ENCODE data around the gene ARHGEF7. TPM values are rescaled to one million over a fixed set of nuclear protein-coding genes. Genes with fewer than 3 reads are reported as not detected.
A peak's percentile ranks its signal among the peaks of the same experiment; 100 is the strongest.

ARHGEF7 gene
- total and polyA plus RNA-seq, 4 experiments from 2014 or later = 6.6 to 73.7 (median 40.7) TPM

GRCh38 chr13:111123221-111123620 is 8.1 kb downstream of the ARHGEF7 start:
- Mint-ChIP-seq H3K4me3 (no peak overlapping the region), H3K4me1 (no peaks in the 10 kb centered on the region), H3K27ac (no peak overlapping the region), H3K36me3 (no peaks in the 10 kb centered on the region), H3K27me3 (peaks cover 16 to 19% of the 10 kb centered on the region in 2 donors), H3K9me3 (no peaks in the 10 kb centered on the region)
- no peak for DNase-seq
- ChIA-PET CTCF (ENCODE audit: partially characterized antibody) (no interaction called here), POLR2A (ENCODE audit: partially characterized antibody) (no interaction called here)
- Histone ChIP-seq H3K27me3 (ENCODE audit: insufficient read depth, low read length) (peaks cover 5% of the 10 kb centered on the region), H3K4me1 (ENCODE audit: insufficient read depth, low read length) (no peaks in the 10 kb centered on the region), H3K36me3 (ENCODE audit: insufficient read depth, low read length) (no peaks in the 10 kb centered on the region), H3K27ac (ENCODE audit: low read depth, low read length) (no peak overlapping the region), H3K9me3 (ENCODE audit: control insufficient read depth in 1 of 2, low read length in 2 of 2) (no peaks in the 10 kb centered on the region), H3K4me3 (ENCODE audit: low read length in 2 of 2) (no peak overlapping the region)
- intact Hi-C loops (cut with micrococcal nuclease) = no loop called here

- Mint-ChIP-seq H3K27me3 (peaks cover 12 to 16% of the 10 kb centered on the region in 2 donors), H3K4me1 (no peaks in the 10 kb centered on the region), H3K36me3 (no peaks in the 10 kb centered on the region), H3K27ac (peak overlapping the region in 1 of 7 donors; percentile 53), H3K9me3 (no peaks in the 10 kb centered on the region), H3K4me3 (no peak overlapping the region)
- intact Hi-C loops (cut with micrococcal nuclease) = no loop called here
- no peak overlapping the region for H3K27ac ChIP-seq (ENCODE audit: low read depth, low read length)
- ChIA-PET POLR2A (ENCODE audit: partially characterized antibody) (no interaction called here), CTCF (ENCODE audit: partially characterized antibody) (no interaction called here)
- H3K4me3 ChIP-seq (ENCODE audit: low read length in 2 of 2) = no peak overlapping the region
- no peaks in the 10 kb centered on the region for H3K36me3 ChIP-seq (ENCODE audit: insufficient read depth, low read length)
- no peak for DNase-seq
- H3K4me1 ChIP-seq (ENCODE audit: insufficient read depth, low read length) = no peaks in the 10 kb centered on the region
- no peaks in the 10 kb centered on the region for H3K9me3 ChIP-seq (ENCODE audit: control insufficient read depth in 1 of 2, low read length in 2 of 2)
- H3K27me3 ChIP-seq (ENCODE audit: insufficient read depth, low read length) = peaks cover 5% of the 10 kb centered on the region
Measured at GRCh38 chr13:111123649-111124048, 8.5 kb downstream of the ARHGEF7 start.

GRCh38 chr13:111126509-111126908 is 11.4 kb downstream of the ARHGEF7 start:
- DNase-seq = no peak
- Mint-ChIP-seq H3K9me3 (peaks cover 0 to 1% (median 0%) of the 10 kb centered on the region in 8 donors), H3K27me3 (peaks cover 4 to 10% of the 10 kb centered on the region in 2 donors), H3K4me1 (no peaks in the 10 kb centered on the region), H3K27ac (no peak overlapping the region), H3K4me3 (no peak overlapping the region), H3K36me3 (no peaks in the 10 kb centered on the region)
- POLR2A ChIA-PET (ENCODE audit: partially characterized antibody) = no interaction called here
- intact Hi-C loops (cut with micrococcal nuclease) = no loop called here
- Histone ChIP-seq H3K36me3 (ENCODE audit: insufficient read depth, low read length) (no peaks in the 10 kb centered on the region), H3K27ac (ENCODE audit: low read depth, low read length) (no peak overlapping the region), H3K4me3 (ENCODE audit: low read length in 2 of 2) (no peak overlapping the region), H3K27me3 (ENCODE audit: insufficient read depth, low read length) (no peaks in the 10 kb centered on the region), H3K4me1 (ENCODE audit: insufficient read depth, low read length) (no peaks in the 10 kb centered on the region), H3K9me3 (ENCODE audit: control insufficient read depth in 1 of 2, low read length in 2 of 2) (no peaks in the 10 kb centered on the region)
- CTCF ChIA-PET (ENCODE audit: partially characterized antibody) = no interaction called here

GRCh38 chr13:111129465-111130115 is 14.5 kb downstream of the ARHGEF7 start:
- no peaks in the 10 kb centered on the region for H3K27me3 ChIP-seq (ENCODE audit: insufficient read depth, low read length)
- H3K4me3 Mint-ChIP-seq = no peak overlapping the region
- H3K36me3 Mint-ChIP-seq = no peaks in the 10 kb centered on the region
- no peak overlapping the region for H3K4me3 ChIP-seq (ENCODE audit: low read length in 2 of 2)
- no peaks in the 10 kb centered on the region for H3K36me3 ChIP-seq (ENCODE audit: insufficient read depth, low read length)
- no peaks in the 10 kb centered on the region for H3K4me1 ChIP-seq (ENCODE audit: insufficient read depth, low read length)
- no peak for DNase-seq
- peaks cover 0 to 9% of the 10 kb centered on the region in 2 donors for H3K27me3 Mint-ChIP-seq
- POLR2A ChIA-PET (ENCODE audit: partially characterized antibody) = no interaction called here
- no peaks in the 10 kb centered on the region for H3K4me1 Mint-ChIP-seq
- CTCF ChIA-PET (ENCODE audit: partially characterized antibody) = no interaction called here
- no peak overlapping the region for H3K27ac ChIP-seq (ENCODE audit: low read depth, low read length)
- H3K9me3 ChIP-seq (ENCODE audit: control insufficient read depth in 1 of 2, low read length in 2 of 2) = no peaks in the 10 kb centered on the region
- peaks cover 0 to 1% (median 0%) of the 10 kb centered on the region in 8 donors for H3K9me3 Mint-ChIP-seq
- no peak overlapping the region for H3K27ac Mint-ChIP-seq
- intact Hi-C loops (cut with micrococcal nuclease) = no loop called here

DNA sequence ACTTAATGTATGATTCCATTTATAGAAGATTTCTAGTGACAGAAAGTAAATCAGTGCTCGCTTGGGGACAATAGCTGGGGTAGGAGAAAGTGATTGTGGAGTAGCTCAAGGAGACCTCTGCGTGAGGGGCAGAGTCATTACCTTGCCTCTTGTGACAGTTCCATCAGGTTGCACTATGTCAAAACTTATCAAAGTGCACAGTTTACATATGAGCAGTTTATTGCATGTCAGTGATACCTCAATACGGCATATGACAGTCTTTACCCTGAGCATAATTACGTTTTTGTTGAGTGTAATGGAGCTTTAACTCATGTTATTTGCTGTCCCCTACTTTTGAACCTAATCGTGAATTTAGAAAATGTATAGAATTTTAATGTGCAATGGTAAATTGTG is 15.0 kb downstream of the ARHGEF7 start:
- no peaks in the 10 kb centered on the region for H3K36me3 Mint-ChIP-seq
- intact Hi-C loops (cut with micrococcal nuclease) = no loop called here
- no peak overlapping the region for H3K27ac ChIP-seq (ENCODE audit: low read depth, low read length)
- no peaks in the 10 kb centered on the region for H3K27me3 ChIP-seq (ENCODE audit: insufficient read depth, low read length)
- peaks cover 0 to 1% (median 0%) of the 10 kb centered on the region in 8 donors for H3K9me3 Mint-ChIP-seq
- no peaks in the 10 kb centered on the region for H3K9me3 ChIP-seq (ENCODE audit: control insufficient read depth in 1 of 2, low read length in 2 of 2)
- H3K4me3 Mint-ChIP-seq = no peak overlapping the region
- DNase-seq = no peak
- POLR2A ChIA-PET (ENCODE audit: partially characterized antibody) = no interaction called here
- CTCF ChIA-PET (ENCODE audit: partially characterized antibody) = no interaction called here
- H3K4me1 Mint-ChIP-seq = no peaks in the 10 kb centered on the region
- no peaks in the 10 kb centered on the region for H3K4me1 ChIP-seq (ENCODE audit: insufficient read depth, low read length)
- no peaks in the 10 kb centered on the region for H3K36me3 ChIP-seq (ENCODE audit: insufficient read depth, low read length)
- H3K4me3 ChIP-seq (ENCODE audit: low read length in 2 of 2) = no peak overlapping the region
- H3K27ac Mint-ChIP-seq = no peak overlapping the region
- peaks cover 0 to 9% of the 10 kb centered on the region in 2 donors for H3K27me3 Mint-ChIP-seq

DNA sequence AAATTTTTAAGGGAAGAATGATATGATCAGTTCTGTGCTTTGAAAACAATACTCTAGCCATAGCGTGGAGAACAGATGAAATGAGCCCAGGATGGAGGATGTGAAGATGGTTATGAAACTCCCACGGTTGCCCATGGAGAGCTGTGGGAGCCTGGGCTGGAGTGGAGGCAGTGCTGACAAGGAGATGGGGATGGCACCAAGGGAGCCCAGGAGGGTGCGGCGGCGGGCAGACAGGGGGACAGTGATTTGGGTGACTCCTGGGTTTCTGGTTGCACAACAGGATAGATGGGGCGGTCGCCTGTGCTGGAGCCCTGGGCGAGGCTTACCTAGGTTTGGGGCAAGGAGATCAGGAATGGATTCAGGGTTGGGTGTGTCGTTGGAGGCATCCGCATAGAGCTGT is 15.9 kb downstream of the ARHGEF7 start:
- H3K4me1 Mint-ChIP-seq = no peaks in the 10 kb centered on the region

DNA sequence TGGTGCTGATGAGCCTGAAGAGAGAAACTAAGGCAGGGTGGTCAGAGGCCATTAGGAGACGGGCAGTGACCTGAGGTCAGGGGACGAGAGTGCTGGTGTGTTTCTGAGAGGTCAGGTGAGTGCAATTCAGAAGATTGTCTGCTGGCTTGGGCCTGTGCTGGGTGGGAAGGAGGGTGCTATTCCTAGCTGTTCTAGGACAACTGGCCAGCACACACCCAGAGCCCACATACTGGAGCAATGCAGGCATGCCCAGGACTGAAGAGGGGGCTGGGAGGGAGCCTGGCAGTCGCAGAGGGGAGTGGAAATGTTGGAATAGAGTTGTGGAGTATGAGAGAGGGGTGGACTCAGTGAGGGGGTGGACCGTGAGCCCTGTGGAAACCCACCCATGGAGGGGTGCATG is 16.5 kb downstream of the ARHGEF7 start:
- Mint-ChIP-seq H3K27ac (peak overlapping the region in 1 of 7 donors; percentile 22), H3K36me3 (no peaks in the 10 kb centered on the region), H3K27me3 (peaks cover under 1 to 6% of the 10 kb centered on the region in 2 donors), H3K9me3 (peaks cover 0 to 6% (median 0%) of the 10 kb centered on the region in 8 donors), H3K4me3 (no peak overlapping the region), H3K4me1 (no peaks in the 10 kb centered on the region)
- no peaks in the 10 kb centered on the region for H3K9me3 ChIP-seq (ENCODE audit: control insufficient read depth in 1 of 2, low read length in 2 of 2)
- intact Hi-C loops (cut with micrococcal nuclease) = no loop called here
- no peaks in the 10 kb centered on the region for H3K27me3 ChIP-seq (ENCODE audit: insufficient read depth, low read length)
- H3K36me3 ChIP-seq (ENCODE audit: insufficient read depth, low read length) = no peaks in the 10 kb centered on the region
- H3K27ac ChIP-seq (ENCODE audit: low read depth, low read length) = no peak overlapping the region
- ChIA-PET CTCF (ENCODE audit: partially characterized antibody) (no interaction called here), POLR2A (ENCODE audit: partially characterized antibody) (no interaction called here)
- DNase-seq = no peak
- H3K4me1 ChIP-seq (ENCODE audit: insufficient read depth, low read length) = no peaks in the 10 kb centered on the region
- H3K4me3 ChIP-seq (ENCODE audit: low read length in 2 of 2) = no peak overlapping the region

More for the DNA sequence above, 15.9 kb downstream of the ARHGEF7 start:
- CTCF ChIA-PET (ENCODE audit: partially characterized antibody) = no interaction called here
- DNase-seq = no peak
- H3K36me3 ChIP-seq (ENCODE audit: insufficient read depth, low read length) = no peaks in the 10 kb centered on the region
- Mint-ChIP-seq H3K4me3 (no peak overlapping the region), H3K27ac (peak overlapping the region in 1 of 7 donors; percentile 22), H3K36me3 (no peaks in the 10 kb centered on the region), H3K9me3 (peaks cover 0 to 6% (median 0%) of the 10 kb centered on the region in 8 donors), H3K27me3 (peaks cover 0 to 6% of the 10 kb centered on the region in 2 donors)
- no peak overlapping the region for H3K4me3 ChIP-seq (ENCODE audit: low read length in 2 of 2)
- H3K4me1 ChIP-seq (ENCODE audit: insufficient read depth, low read length) = no peaks in the 10 kb centered on the region
- intact Hi-C loops (cut with micrococcal nuclease) = no loop called here
- POLR2A ChIA-PET (ENCODE audit: partially characterized antibody) = no interaction called here
- no peaks in the 10 kb centered on the region for H3K9me3 ChIP-seq (ENCODE audit: control insufficient read depth in 1 of 2, low read length in 2 of 2)
- H3K27ac ChIP-seq (ENCODE audit: low read depth, low read length) = no peak overlapping the region
- no peaks in the 10 kb centered on the region for H3K27me3 ChIP-seq (ENCODE audit: insufficient read depth, low read length)

All from CD4-positive, alpha-beta memory T cell (primary cell).